ENCODE data around the gene GLYR1. TPM values are rescaled to one million over a fixed set of nuclear protein-coding genes. Genes with fewer than 3 reads are reported as not detected.

Gene GLYR1
- total and polyA plus RNA-seq, 2 donors (not counting 3 experiments of a cell fraction or from before 2014, with no cell fraction given), result 47.9 to 107 TPM

DNA sequence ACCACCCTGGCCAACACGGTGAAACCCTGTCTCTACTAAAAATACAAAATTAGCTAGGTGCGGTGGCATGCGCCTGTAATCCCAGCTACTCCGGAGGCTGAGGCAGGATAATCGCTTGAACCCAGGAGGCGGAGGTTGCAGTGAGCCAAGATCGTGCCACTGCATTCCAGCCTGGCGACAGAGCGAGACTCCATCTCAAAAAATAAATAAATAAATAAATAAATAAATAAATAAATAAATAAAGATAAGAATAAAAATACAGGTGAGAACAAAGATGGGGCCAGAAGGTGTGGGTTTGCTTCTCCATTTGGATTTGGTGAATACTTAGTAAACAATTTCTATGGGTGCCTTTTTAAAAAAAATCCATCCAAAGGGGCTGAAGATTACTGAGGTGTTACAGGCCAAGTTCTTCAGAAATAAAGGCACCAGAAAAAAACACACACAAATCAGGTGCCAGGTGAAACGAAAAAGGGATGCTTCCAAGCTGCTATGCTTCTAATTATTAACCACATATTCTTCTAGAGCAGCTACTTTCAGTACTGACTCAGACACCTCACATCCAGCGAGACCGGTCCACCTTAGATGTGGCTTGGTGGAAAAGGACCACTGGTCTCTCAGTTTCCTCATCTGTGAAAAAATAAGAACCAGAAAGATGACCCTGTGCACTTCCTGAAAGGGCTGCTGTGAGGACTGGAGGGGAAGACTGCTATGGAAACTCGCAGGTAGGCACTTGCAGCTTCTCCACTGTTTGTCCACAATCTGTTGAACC is 9.2 kb downstream of the GLYR1 start:
- H3K79me2 ChIP-seq (ENCODE audit: control insufficient read depth, insufficient read depth, low read length), result peaks cover 12% of the 10 kb centered on the region
- dilution Hi-C loops (cut with MboI; ENCODE audit: extremely low pct_ligation_motif_present, low sequenced_read_pairs) (no loop called here), intact Hi-C loops (cut with micrococcal nuclease) (no loop called here)
- CTCF ChIA-PET, result no interaction called here
- TF ChIP-seq POLR2A (IDR thresholded peaks at IDR 0.05; ENCODE audit: low read depth, low read length), result no peak
- TF ChIP-seq, protein P1, sequence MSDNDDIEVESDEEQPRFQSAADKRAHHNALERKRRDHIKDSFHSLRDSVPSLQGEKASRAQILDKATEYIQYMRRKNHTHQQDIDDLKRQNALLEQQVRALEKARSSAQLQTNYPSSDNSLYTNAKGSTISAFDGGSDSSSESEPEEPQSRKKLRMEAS (IDR thresholded peaks at IDR 0.05; ENCODE audit: insufficient read depth, insufficient read length), result no peak
- TF ChIP-seq MYC (IDR thresholded peaks at IDR 0.05; ENCODE audit: low read depth, low read length), result no peak
- no peak for TF ChIP-seq EZH2 (IDR thresholded peaks at IDR 0.05; ENCODE audit: borderline replicate concordance, low read depth, low read length, severe bottlenecking)
- no peak for TF ChIP-seq POLR2AphosphoS5 (IDR thresholded peaks at IDR 0.05; ENCODE audit: insufficient read depth, low read depth, low read length)
- TF ChIP-seq GATA2 (IDR thresholded peaks at IDR 0.05; ENCODE audit: insufficient read depth, insufficient read length, low read depth, low read length), result no peak
- TF ChIP-seq, protein P2, sequence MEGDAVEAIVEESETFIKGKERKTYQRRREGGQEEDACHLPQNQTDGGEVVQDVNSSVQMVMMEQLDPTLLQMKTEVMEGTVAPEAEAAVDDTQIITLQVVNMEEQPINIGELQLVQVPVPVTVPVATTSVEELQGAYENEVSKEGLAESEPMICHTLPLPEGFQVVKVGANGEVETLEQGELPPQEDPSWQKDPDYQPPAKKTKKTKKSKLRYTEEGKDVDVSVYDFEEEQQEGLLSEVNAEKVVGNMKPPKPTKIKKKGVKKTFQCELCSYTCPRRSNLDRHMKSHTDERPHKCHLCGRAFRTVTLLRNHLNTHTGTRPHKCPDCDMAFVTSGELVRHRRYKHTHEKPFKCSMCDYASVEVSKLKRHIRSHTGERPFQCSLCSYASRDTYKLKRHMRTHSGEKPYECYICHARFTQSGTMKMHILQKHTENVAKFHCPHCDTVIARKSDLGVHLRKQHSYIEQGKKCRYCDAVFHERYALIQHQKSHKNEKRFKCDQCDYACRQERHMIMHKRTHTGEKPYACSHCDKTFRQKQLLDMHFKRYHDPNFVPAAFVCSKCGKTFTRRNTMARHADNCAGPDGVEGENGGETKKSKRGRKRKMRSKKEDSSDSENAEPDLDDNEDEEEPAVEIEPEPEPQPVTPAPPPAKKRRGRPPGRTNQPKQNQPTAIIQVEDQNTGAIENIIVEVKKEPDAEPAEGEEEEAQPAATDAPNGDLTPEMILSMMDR (IDR thresholded peaks at IDR 0.05; ENCODE audit: extremely low read depth in 1 of 2, insufficient read depth in 1 of 2, low read depth in 1 of 2, low read length in 2 of 2), result no peak
- FAIRE-seq (no peak), DNase-seq (ENCODE audit: low read depth, low spot score) (no peak)
- no TSS peak for BruUV-seq (replicated peaks)
- no peak overlapping the region for H3K27ac ChIP-seq (ENCODE audit: insufficient read depth, low read depth, low read length)
- no peaks in the 10 kb centered on the region for H3K27me3 ChIP-seq (ENCODE audit: control insufficient read depth in 2 of 2, insufficient read depth in 2 of 2, low read length in 2 of 2)
- H3K4me1 ChIP-seq (ENCODE audit: control insufficient read depth, extremely low read depth, insufficient read depth, low read length), result no peaks in the 10 kb centered on the region
- H4K20me1 ChIP-seq (replicated peaks; ENCODE audit: control insufficient read depth, extremely low read depth, insufficient read depth, low read length), result no peaks in the 10 kb centered on the region
- POLR2A ChIA-PET, result no interaction called here
- no peaks in the 10 kb centered on the region for H3K9me3 ChIP-seq (replicated peaks; ENCODE audit: control insufficient read depth, insufficient read depth, low read length)
- no peak overlapping the region for H3K4me2 ChIP-seq (ENCODE audit: insufficient read depth, low read length)
- no peaks in the 10 kb centered on the region for H3K9me1 ChIP-seq (replicated peaks; ENCODE audit: control insufficient read depth, extremely low read depth, insufficient read depth, low read length)
- H3K9ac ChIP-seq (replicated peaks; ENCODE audit: extremely low read depth, insufficient read depth, low read length), result no peak overlapping the region
- H3K36me3 ChIP-seq (ENCODE audit: control insufficient read depth in 2 of 2, extremely low read depth in 1 of 2, insufficient read depth in 2 of 2, low read length in 2 of 2), result peaks cover 20 to 46% of the 10 kb centered on the region in 2 experiments
- H3K4me3 ChIP-seq (replicated peaks in 1 of 3; ENCODE audit: insufficient read depth in 1 of 3, low read depth in 1 of 3, low read length in 3 of 3), result no peak overlapping the region
- no peak overlapping the region for H2AFZ ChIP-seq (ENCODE audit: low read depth, low read length)

Data from endothelial cell of umbilical vein (primary cell).